GM13977 (cell line): Measurements from ENCODE around the gene TMEM164.

ENCODE experiments used
- DNase-seq: peaks from one replicate; pipeline ENCODE4 v3.0.0; 2012; ENCODE audit warnings: low spot score
- in situ Hi-C: fragments of 300-500 bp; cut with MboI; formaldehyde crosslinking; loops from one replicate; pipeline ENCODE4 v1.12.0; 2022; ENCODE audit warnings: low sequenced_read_pairs, low pct_unique_long_range_greater_than_20kb, mixed read lengths, inconsistent platforms; ENCODE audit not compliant: unreplicated experiment
- TF ChIP-seq, protein P1 (sequence below): IDR thresholded peaks from 2 replicates; pipeline ENCODE4 v1.5.1; 2012; ENCODE audit warnings: mild to moderate bottlenecking, control low read depth; ENCODE audit not compliant: insufficient read depth; ENCODE audit errors: extremely low read depth, missing control alignments

Gene TMEM164

DNA sequence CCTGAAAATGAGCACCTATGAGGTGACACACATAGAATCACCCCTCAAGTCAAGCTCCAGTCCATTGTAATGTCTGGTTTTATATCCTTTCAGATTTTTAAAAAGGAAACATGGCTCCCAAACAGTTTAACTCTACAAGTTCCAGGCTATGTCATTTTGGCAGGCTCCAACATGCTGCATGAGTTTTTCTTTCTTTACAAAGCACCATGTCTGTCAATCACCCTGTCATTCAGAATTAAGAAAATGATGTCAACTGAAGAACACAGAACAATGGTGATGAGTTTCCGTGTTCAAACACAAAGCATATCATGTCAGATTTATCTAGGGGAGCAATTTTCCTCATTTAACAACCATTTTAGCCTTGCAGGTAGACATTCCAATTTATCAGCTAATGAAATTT lies 208.4 kb downstream of the TMEM164 start:
- DNase-seq = no peak
- TF ChIP-seq, protein P1, sequence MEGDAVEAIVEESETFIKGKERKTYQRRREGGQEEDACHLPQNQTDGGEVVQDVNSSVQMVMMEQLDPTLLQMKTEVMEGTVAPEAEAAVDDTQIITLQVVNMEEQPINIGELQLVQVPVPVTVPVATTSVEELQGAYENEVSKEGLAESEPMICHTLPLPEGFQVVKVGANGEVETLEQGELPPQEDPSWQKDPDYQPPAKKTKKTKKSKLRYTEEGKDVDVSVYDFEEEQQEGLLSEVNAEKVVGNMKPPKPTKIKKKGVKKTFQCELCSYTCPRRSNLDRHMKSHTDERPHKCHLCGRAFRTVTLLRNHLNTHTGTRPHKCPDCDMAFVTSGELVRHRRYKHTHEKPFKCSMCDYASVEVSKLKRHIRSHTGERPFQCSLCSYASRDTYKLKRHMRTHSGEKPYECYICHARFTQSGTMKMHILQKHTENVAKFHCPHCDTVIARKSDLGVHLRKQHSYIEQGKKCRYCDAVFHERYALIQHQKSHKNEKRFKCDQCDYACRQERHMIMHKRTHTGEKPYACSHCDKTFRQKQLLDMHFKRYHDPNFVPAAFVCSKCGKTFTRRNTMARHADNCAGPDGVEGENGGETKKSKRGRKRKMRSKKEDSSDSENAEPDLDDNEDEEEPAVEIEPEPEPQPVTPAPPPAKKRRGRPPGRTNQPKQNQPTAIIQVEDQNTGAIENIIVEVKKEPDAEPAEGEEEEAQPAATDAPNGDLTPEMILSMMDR = no peak
- in situ Hi-C loops = no loop called here

DNA sequence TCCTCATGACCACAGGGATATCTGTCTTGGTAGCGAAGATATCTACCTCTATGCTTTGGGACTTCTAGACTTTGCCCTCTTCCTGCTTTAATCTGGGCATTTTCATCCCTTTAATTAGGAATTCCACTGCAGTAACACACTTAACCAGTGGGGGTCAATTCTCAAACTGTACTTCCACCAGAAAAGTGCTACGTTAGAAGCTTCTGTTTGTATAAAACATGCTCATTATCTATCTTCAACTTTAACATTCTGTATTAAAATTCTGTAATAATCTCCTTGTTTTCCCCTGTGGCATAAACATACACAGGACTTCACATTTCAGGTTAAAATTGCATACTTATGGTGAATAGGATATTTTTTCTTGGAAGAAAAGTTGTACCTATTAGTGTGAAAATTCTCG lies 209.4 kb downstream of the TMEM164 start:
- DNase-seq = no peak
- in situ Hi-C loops = no loop called here
- TF ChIP-seq, protein P1 = no peak

DNA sequence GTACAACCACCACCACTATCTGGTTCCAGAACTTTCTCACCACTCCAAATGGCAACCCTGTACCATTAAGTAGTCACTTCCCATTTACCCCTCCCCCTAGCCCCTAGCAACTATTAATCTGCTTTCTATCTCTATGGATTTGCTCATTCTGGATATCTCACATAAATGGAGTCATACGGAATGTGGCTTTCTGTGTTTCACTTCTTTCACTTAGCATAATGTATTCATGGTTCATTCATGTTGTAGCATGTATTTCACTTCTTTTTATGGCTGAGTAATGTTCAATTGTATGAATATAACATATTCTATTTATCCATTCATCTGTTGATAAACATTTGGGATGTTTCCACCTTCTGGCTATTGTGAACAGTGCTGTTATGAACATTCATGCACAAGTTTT lies 210.3 kb downstream of the TMEM164 start:
- in situ Hi-C loops = no loop called here
- TF ChIP-seq, protein P1 = no peak

DNA sequence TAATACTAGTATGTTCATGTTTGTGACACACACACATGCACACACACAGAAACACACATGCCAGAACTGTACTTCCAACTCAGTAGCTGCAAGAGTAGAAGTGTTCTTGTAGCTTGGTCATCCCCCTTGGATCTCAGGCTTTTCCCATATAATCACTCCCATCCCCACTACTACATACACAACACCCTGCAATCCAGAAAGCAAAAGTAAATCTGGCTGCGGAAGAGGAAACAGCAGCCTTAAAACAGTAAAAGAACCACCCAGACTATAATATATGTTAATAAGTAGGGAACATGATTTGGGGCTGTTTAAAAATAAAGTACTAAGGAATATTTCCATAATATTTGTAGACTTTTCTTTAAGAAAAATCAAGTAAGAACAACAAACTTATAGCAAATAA lies 211.8 kb downstream of the TMEM164 start:
- TF ChIP-seq, protein P1 = no peak
- in situ Hi-C loops = no loop called here
- DNase-seq = no peak

More for the DNA sequence above, 210.3 kb downstream of the TMEM164 start:
- no peak for DNase-seq

DNA sequence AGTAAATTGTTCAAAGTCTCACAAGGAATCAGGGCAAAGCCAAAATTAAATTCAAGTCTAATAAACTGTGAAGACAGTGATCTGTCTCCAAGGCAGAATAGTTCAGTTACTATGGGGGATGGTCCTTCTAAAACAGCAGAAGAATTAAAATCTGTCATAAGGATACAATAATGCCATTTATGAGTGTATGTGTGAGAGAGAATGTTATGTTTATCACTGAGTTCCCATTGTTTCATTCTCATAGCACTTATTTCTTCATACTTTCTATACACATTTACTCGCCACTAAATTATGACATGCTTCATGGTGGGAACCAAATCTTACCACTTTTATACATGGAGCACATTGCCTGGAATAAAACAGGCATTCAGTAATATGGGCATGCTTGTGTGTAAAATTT lies 212.5 kb downstream of the TMEM164 start:
- TF ChIP-seq, protein P1 = no peak
- no peak for DNase-seq
- in situ Hi-C loops = no loop called here

DNA sequence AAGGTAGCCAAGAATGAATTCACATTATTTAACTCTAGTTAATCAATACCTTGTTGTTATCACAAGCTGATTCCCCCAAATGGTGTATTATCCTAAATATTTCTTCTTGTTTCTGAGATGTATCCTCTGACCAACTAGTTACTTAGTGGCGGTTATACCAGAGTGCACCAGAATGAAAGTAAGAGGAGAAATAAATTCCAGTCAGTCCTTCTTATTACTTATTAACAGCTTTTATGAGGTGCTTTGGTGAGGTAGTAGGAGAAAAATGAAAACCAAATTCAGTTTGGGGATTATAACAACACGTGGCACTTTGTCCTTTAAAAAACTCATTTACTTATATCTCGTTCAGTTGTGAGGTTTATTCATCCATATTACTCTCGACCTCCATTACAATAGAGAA lies 213.1 kb downstream of the TMEM164 start:
- no peak for DNase-seq
- in situ Hi-C loops = no loop called here
- TF ChIP-seq, protein P1 = no peak

DNA sequence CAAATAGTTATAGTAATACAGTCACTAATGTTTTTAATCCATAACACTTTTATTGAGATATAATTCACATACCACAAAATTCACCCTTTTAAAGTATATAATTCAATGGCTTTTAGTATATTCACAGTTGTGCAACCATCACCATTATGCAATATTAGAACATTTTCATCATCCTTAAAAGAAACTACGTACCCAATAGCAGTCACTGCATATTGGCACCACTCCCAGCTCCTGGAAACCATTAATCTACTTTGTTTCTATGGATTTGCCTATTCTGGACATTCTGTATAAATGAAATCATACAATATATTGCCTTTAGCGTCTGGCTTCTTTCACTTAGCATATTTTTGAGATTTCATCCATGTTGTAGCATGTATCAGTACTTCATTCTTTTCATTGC lies 215.7 kb downstream of the TMEM164 start:
- TF ChIP-seq, protein P1 = no peak
- no peak for DNase-seq

More for the DNA sequence above, 215.7 kb downstream of the TMEM164 start:
- in situ Hi-C loops = no loop called here
